SJCRH30 (cell line): ENCODE data around the gene BUD31. TPM values are rescaled to one million over a fixed set of nuclear protein-coding genes. Genes with fewer than 3 reads are reported as not detected.

ENCODE experiments used
- DNase-seq, 2 experiments: peaks; one replicate each; pipeline ENCODE4 v3.0.0-alpha.2; 2015 to 2020
- H3K27ac ChIP-seq: fragments of 250-450 bp; sonication (Bioruptor Pico); 2 replicates; pipeline ENCODE4 v1.5.1; 2020; ENCODE audit warnings: mild to moderate bottlenecking, moderate library complexity
- H3K27me3 ChIP-seq: fragments of 250-450 bp; sonication (Bioruptor Pico); 2 replicates; pipeline ENCODE4 v1.5.1; 2020; ENCODE audit warnings: mild to moderate bottlenecking, moderate library complexity
- H3K36me3 ChIP-seq: fragments of 250-450 bp; sonication (Bioruptor Pico); 2 replicates; pipeline ENCODE4 v1.5.1; 2020; ENCODE audit warnings: mild to moderate bottlenecking, moderate library complexity
- H3K4me1 ChIP-seq: fragments of 250-450 bp; sonication (Bioruptor Pico); 2 replicates; pipeline ENCODE4 v1.5.1; 2020; ENCODE audit warnings: mild to moderate bottlenecking, moderate library complexity
- H3K4me3 ChIP-seq: fragments of 250-450 bp; sonication (Bioruptor Pico); 2 replicates; pipeline ENCODE4 v1.5.1; 2020; ENCODE audit warnings: mild to moderate bottlenecking, moderate library complexity
- H3K9me3 ChIP-seq: fragments of 250-450 bp; sonication (Bioruptor Pico); replicated peaks from 2 replicates; pipeline ENCODE4 v1.5.1; 2020; ENCODE audit warnings: mild to moderate bottlenecking, moderate library complexity
- total RNA-seq: library from RNA; depleted of rRNA; stranded (reverse); fragments of >200 nt; shearing (Covaris generic); gene quantifications from 2 replicates; pipeline ENCODE4 v1.2.3, GENCODE V29; 2014; rRNA removed

The BUD31 gene
- 132 and 136 TPM in 2 replicates for total RNA-seq

DNA sequence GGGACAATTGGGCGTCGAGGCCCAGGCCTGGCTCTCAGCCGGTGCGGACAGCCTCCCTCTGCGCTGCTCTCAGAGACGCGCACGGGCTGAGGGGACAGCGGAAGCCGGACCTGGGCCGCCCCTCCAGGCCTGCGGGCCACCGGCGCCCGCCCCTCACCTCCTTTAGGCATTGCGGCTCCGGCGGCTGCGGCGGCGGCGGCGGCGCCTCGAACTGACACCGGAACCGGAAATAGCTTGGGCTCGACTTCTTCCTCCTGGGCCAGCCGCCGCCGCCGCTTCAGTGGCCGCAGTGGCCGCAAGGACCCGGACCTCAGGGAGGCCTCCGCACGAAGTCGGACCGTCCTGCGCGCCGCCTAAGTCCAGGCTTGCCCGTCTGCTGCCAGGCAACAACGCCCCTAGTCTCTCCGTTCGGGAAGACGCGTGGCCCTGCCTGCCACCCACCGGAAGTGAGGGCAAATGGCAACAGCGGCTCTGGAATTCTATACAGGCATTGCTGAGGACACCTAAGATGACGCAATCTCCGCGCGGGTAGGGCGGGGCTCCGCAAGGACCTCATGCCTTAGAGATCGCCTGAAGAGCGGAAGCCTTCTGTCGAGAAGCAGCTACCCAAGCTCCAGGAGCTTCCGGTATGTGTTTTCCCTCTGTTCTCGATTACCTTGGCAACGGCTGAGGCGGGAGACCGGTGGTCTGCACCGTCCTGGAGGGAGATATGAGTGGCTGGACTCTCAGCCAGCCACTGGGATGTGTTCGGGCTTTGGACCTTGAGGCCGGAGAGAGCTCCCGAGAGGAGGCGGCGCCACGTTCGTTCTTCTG, at the start of gene BUD31, which contains the start of gene PDAP1:
Gene BUD31 (plus strand): TSS at position 591 of the 813 bp plus-strand sequence. CDS start 2,124 bp downstream, outside the sequence.
Gene PDAP1 (minus strand): TSS at position 219 of the 813 bp plus-strand sequence. CDS start 49 bp downstream, at position 170.
- H3K4me3 ChIP-seq, result peak within 1 kb of the TSS; percentile 87
- no peaks in the 10 kb centered on the region for H3K9me3 ChIP-seq
- peak; percentile 95 for DNase-seq
- peak within 1 kb of the TSS; percentile 100 for H3K27ac ChIP-seq
- peaks cover 35% of the 10 kb centered on the region for H3K36me3 ChIP-seq
- H3K27me3 ChIP-seq, result no peaks in the 10 kb centered on the region
- H3K4me1 ChIP-seq, result peaks cover 8% of the 10 kb centered on the region

- no peaks in the 10 kb centered on the region for H3K4me1 ChIP-seq
- H3K27me3 ChIP-seq, result no peaks in the 10 kb centered on the region
- no peak for DNase-seq
- H3K27ac ChIP-seq, result no peak overlapping the region
- H3K9me3 ChIP-seq, result no peaks in the 10 kb centered on the region
- H3K36me3 ChIP-seq, result peaks cover 77% of the 10 kb centered on the region
- no peak overlapping the region for H3K4me3 ChIP-seq
Measured at GRCh38 chr7:99359465-99360154, 49.2 kb upstream of the BUD31 start.

DNA sequence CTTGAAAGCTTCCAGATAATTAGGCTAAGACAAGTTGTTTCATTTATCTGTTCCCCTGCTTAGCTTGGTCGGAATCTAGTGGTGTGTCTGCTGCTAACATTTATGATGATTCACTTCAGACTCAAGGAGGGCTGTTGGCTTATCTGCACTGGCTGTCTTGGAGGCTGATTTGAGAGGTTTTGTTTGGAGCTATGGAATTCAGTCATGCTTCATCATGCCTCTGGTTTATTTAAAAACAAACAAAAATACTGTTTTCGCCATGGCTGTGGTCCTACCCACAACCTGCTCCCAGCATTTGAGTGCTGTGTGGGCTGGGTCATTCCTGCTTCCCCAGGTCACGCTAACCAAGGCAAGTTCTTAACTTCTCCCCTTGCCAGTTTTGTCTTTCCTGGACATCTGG, 46.0 kb upstream of the BUD31 start:
- Histone ChIP-seq H3K4me1 (no peaks in the 10 kb centered on the region), H3K9me3 (no peaks in the 10 kb centered on the region), H3K36me3 (peaks cover 75% of the 10 kb centered on the region), H3K27ac (no peak overlapping the region), H3K4me3 (no peak overlapping the region), H3K27me3 (no peaks in the 10 kb centered on the region)
- DNase-seq, result no peak

- Histone ChIP-seq H3K27ac (no peak overlapping the region), H3K9me3 (no peaks in the 10 kb centered on the region), H3K36me3 (peaks cover 70% of the 10 kb centered on the region), H3K27me3 (no peaks in the 10 kb centered on the region), H3K4me1 (no peaks in the 10 kb centered on the region), H3K4me3 (no peak overlapping the region)
- no peak for DNase-seq
Measured at GRCh38 chr7:99363286-99363685, 45.5 kb upstream of the BUD31 start.

- Histone ChIP-seq H3K9me3 (no peaks in the 10 kb centered on the region), H3K4me1 (no peaks in the 10 kb centered on the region), H3K4me3 (no peak overlapping the region), H3K36me3 (peaks cover 53% of the 10 kb centered on the region), H3K27me3 (no peaks in the 10 kb centered on the region), H3K27ac (no peak overlapping the region)
- peak in 1 of 2 experiments; percentile 31 for DNase-seq
Measured at GRCh38 chr7:99365318-99366141, 43.2 kb upstream of the BUD31 start.

DNA sequence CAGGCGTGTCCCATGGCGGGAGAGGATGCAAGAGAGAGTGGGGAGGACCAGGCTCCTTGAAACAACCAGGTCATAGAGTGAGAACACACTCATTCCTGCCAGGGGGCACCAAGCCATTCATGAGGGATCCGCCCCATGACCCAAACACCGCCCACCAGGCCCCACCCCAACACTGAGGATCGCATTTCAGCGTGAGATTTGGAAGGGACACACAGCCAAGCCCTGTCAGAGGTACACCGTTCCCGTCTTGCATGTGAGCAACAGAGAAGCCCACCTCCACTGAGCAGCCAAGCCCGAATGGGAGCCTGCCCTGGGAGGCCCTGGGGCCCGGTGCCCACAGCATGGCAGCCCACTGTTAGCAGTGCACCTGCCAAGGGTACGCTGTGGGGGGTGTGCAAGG, 42.1 kb upstream of the BUD31 start:
- H3K36me3 ChIP-seq, result peaks cover 44% of the 10 kb centered on the region
- no peaks in the 10 kb centered on the region for H3K4me1 ChIP-seq
- no peaks in the 10 kb centered on the region for H3K9me3 ChIP-seq
- no peaks in the 10 kb centered on the region for H3K27me3 ChIP-seq
- H3K27ac ChIP-seq, result no peak overlapping the region
- H3K4me3 ChIP-seq, result no peak overlapping the region
- no peak for DNase-seq

GRCh38 chr7:99368750-99369389, 39.9 kb upstream of the BUD31 start:
- Histone ChIP-seq H3K36me3 (peaks cover 27% of the 10 kb centered on the region), H3K4me1 (no peaks in the 10 kb centered on the region), H3K9me3 (no peaks in the 10 kb centered on the region), H3K27me3 (no peaks in the 10 kb centered on the region), H3K27ac (no peak overlapping the region), H3K4me3 (no peak overlapping the region)
- no peak for DNase-seq

GRCh38 chr7:99369767-99370391, 38.9 kb upstream of the BUD31 start:
- Histone ChIP-seq H3K27me3 (no peaks in the 10 kb centered on the region), H3K27ac (no peak overlapping the region), H3K36me3 (peaks cover 20% of the 10 kb centered on the region), H3K4me1 (no peaks in the 10 kb centered on the region), H3K4me3 (no peak overlapping the region), H3K9me3 (no peaks in the 10 kb centered on the region)
- DNase-seq, result no peak

- Histone ChIP-seq H3K4me3 (no peak overlapping the region), H3K27me3 (no peaks in the 10 kb centered on the region), H3K9me3 (no peaks in the 10 kb centered on the region)
Measured at GRCh38 chr7:99371376-99371920, 37.3 kb upstream of the BUD31 start.

GRCh38 chr7:99372275-99373090, 36.3 kb upstream of the BUD31 start:
- Histone ChIP-seq H3K27me3 (no peaks in the 10 kb centered on the region), H3K4me1 (no peaks in the 10 kb centered on the region), H3K36me3 (no peaks in the 10 kb centered on the region; the same call in 1 of the 2 replicates), H3K4me3 (peak overlapping the region; percentile 2; the same call in 1 of the 2 replicates), H3K9me3 (no peaks in the 10 kb centered on the region), H3K27ac (no peak overlapping the region)
- no peak for DNase-seq

More at GRCh38 chr7:99371376-99371920, 37.3 kb upstream of the BUD31 start:
- peaks cover 6% of the 10 kb centered on the region for H3K36me3 ChIP-seq
- no peak for DNase-seq
- H3K27ac ChIP-seq, result no peak overlapping the region
- H3K4me1 ChIP-seq, result no peaks in the 10 kb centered on the region

DNA sequence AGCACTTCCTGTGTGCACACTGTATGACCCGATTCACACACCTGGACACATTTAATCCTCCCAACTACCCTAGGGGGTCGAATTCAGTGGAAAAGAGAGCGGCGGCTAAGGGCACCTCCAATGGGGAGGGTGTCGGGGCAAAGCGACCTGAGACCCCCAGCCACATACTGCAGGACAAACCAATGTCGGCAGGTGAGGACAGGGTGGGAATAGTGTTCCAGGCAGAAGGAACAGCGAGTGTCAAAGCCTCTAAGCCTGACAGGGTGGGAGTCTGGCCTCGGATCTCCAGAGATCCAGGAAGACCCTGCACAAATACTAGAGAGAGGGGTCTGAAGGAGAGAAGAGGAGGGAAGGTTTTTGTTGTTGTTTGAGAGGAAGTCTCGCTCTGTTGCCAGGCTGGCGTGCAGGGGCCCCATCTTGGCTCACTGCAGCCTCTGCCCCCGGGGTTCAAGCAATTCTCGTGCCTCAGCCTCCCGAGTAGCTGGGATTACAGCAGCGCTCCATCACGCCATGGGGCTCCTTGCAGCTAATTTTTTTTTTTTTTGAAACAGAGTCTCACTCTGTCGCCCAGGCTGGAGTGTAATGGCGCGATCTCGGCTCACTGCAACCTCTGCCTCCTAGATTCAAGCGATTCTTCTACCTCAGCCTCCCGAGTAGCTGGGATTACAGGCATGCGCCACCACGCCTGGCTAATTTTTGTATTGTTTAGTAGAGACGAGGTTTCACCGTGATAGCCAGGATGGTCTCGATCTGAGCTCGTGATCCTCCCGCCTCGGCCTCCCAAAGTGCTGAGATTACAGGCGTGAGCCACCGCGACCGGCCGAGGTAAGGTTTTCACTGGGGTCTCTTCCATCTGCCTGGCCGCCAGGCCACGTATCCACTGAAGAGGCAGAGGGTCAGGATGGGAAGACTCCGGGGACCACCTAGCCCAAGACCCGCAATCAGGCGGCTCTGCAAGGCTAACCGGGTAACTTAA, 35.4 kb upstream of the BUD31 start:
- Histone ChIP-seq H3K36me3 (no peaks in the 10 kb centered on the region; the same call in 1 of the 2 replicates), H3K4me1 (no peaks in the 10 kb centered on the region), H3K4me3 (no peak overlapping the region), H3K27me3 (no peaks in the 10 kb centered on the region), H3K9me3 (no peaks in the 10 kb centered on the region), H3K27ac (no peak overlapping the region)
- DNase-seq, result no peak
